A204.1 (cell line): Measurements from ENCODE around the gene KIF1C.
"Not testable (repeated sequence)": the region's sequence is repeated elsewhere in the genome, so short reads cannot be mapped to it uniquely, and the experiment has no call there.

Source experiments
- FAIRE-seq: peaks from 2 replicates; lab custom pipeline; 2012; peaks lifted over from hg19 to GRCh38; lab: Jason Lieb, UNC

Gene KIF1C

DNA sequence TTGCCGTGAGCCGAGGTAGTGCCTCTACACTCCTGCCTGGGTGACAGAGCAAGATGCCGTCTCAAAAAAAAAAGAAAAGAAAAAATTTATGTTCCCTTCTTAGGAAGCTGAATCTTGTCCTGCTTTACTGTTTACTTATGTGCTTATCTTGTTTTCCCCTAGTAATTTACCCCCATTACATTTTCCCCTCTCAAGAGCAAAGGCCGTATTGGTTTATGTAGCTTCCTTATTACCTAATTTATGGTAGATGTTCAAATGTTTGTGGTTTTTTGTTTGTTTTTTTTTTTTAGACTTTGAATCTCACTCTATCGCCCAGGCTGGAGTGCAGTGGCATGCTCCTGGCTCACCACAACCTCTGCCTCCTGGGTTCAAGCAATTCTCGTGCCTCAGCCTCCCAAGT, 47.7 kb downstream of the KIF1C start:
- no peak for FAIRE-seq

DNA sequence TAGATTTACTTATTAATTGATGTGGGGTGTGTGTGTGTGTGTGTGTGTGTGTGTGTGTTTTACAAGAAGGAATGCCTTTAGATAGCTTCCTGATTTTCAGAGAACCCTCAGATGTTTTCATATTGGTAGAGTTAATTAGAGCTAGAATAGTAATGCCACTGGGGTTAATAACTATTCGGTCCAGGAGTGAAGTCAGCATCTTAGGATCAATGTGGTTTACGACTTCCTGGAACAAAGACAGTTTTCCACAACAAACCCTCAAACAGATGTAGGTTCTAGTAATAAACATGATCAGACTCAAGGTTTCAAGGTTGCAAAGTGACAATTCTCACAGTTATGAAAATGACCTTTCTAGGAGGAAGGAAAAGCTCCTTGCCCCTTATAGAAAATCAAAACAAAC, 49.7 kb downstream of the KIF1C start:
- FAIRE-seq, result no peak

DNA sequence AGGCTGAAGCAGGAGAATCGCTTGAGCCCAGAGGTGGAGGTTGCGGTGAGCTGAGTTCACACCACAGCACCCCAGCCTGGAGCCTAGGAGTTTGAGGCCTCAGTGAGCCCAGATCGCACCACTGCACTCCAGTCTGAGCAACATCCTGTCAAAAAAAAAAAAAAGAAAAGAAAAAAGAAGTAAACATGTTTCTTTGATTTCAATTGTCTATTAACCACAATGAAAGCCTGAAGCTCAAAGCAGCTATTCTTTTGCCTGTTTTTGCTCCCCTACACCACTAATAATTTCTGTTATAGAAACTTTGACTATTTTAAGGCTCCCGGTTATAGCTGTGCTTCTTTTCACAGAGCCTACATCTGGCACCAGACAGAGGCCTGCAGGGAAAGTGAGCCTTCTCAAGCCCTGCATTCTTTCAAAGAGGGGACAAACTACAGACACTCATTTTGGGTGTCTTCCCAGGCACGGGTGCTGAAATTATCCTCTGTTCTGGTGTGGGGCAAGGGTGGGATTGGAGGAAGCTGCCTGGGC, 51.6 kb downstream of the KIF1C start:
- FAIRE-seq, result no peak

DNA sequence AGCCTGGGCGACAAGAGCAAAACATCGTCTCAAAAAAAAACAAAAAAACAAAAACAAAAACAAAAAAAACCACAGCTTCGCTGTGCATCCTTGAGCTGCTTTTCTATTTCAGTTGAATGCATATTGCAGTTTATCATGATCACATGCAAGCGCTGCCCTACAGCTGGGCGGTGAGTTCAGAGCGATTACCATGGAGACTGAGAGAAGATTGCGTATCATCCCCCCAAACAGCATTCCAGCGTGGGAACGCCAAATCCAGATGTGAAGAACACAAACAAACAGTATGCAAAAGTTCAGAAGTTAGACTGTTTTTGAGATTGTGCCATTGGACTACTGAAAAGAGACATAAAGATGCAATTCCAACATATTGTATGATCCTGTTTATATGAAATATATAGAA, 52.5 kb downstream of the KIF1C start:
- no peak for FAIRE-seq

DNA sequence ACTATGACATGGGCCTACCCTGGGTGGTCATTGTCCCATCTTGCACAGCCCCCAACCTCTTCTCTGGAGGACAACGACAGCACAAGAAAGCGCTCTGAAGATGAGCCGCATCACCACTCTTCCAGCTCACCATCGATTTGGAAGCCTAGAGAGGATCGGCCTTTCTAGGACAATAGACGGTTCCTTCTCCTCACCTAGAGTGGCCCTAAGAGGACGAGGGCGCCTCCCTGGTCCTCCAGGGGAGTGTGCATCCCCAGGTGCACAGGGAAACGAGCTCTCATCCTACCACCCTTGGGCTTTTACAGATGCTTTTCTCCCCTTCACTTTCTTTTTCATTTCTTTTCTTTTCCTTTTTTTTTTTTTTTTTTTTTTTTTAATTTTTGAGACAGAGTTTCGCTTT, 57.8 kb downstream of the KIF1C start:
- FAIRE-seq, result no peak

DNA sequence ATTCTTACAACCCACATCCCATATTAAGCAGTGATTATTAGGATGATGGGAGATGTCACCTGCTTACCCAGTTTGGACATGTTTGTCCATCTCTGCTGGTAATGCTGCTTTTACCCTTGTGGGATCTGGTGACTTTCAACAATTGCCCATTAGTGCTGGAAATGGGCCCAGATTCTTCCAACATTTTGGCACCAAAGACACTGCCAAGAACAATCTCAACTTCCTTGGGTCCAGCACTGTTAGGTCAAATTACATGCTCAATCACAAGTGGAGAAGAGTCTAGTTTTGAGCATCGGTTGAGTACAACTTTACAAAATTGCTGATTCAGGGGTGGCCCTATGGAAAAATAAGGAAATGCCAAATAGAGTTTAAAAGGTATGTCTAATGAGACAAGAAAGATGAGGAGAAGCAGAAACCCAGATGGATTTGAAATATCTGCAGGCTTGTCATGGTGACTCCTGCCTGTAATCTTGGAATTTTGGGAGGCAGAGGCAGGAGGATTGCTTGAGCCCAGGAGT, 67.5 kb downstream of the KIF1C start:
- FAIRE-seq, result no peak

DNA sequence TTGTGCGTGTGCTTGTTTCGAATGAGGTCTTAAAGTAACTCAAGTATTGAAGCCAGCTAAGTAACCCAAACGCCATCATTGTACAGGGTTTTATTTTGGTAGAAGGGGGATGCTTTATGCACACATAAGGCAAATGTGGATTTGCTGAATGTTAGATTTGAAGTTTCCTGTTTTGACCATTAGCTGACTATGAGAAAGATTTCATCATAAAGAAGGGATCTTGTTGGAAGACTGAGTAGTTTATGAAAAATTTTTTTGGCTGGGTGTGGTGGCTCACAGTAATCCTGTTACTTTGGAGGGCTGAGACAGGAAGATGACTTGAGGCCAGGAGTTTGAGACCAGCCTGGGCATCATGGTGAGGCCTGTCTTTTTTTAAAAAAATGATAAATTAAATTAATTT, 70.5 kb downstream of the KIF1C start:
- no peak for FAIRE-seq

DNA sequence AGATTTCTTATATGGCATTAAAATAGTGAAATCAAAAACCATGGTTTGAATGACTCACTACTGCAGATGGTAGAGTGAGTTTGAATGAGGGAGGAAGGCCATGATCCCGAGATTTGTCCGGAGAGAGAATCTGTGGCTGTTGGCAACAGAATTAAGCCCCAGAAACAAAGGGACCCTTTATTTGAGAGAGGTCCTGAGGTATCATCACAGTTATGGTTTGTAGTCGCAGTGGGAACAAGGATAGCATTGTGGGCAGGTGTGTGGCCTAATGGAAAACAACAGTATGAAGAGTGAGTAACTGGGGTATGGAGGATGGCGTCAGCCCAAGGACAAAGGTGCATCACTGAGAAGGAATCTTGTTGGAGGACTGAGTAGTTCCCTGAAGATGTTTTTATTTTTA, 72.0 kb downstream of the KIF1C start:
- no peak for FAIRE-seq

DNA sequence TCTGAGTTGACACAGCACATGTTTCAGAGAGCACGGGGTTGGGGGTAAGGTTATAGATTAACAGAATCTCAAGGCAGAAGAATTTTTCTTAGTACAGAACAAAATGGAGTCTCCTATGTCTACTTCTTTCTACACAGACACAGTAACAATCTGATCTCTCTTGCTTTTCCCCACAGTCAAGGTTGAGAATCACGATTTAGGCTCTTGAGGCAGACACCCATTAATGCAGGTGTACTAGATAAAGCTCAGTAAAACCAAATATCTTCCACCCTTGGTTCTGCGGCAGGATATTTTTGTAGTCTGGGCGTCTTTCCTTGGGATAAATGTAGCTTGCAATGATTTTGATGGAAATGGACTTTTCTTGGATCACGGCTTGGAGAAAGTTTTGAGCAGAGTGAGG, 77.7 kb downstream of the KIF1C start:
- FAIRE-seq, result not testable (repeated sequence)

DNA sequence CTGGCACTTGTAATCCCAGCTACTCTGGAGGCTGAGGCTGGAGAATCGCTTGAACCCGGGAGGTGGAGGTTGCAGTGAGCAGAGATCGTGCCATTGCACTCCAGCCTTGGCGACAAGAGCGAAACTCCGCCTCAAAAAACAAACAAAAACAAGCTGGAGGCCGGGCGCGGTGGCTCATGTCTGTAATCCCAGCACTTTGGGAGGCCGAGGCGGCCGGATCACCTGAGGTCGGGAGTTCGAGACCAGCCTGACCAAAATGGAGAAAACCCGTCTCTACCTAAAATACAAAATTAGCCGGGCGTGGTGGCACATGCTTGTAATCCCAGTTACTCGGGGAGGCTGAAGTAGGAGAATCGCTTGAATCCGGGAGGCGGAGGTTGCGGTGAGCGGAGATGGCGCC, 79.5 kb downstream of the KIF1C start:
- FAIRE-seq, result not testable (repeated sequence)

DNA sequence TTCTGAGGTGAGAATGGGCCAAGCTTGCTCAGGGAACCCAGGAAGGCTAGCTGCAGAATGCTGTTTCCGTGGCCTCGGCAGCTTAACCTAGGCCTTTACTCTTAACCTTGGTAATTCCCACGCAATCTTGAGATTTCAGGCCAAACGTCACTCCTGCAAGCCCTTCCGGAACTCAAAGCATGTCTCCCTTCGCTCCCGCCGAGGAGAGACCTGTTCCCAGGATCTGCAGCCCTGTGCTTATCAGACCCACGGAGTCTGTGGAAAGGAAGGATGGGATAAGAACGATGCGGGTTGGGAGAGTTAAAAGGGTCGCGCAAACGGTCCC, 80.0 kb downstream of the KIF1C start:
- FAIRE-seq, result no peak
